ENCODE data around the gene ADK. TPM values are rescaled to one million over a fixed set of nuclear protein-coding genes. Genes with fewer than 3 reads are reported as not detected.

The ADK gene
- total and polyA plus RNA-seq, 2 donors (not counting 3 experiments of a cell fraction or from before 2014, with no cell fraction given): 11.7 to 46.5 TPM

- Histone ChIP-seq H3K9me1 (replicated peaks; ENCODE audit: control insufficient read depth, extremely low read depth, insufficient read depth, low read length) (no peaks in the 10 kb centered on the region), H4K20me1 (replicated peaks; ENCODE audit: control insufficient read depth, extremely low read depth, insufficient read depth, low read length) (no peaks in the 10 kb centered on the region), H3K4me3 (replicated peaks in 1 of 3; ENCODE audit: insufficient read depth in 1 of 3, low read depth in 1 of 3, low read length in 3 of 3) (no peak overlapping the region), H3K9me3 (replicated peaks; ENCODE audit: control insufficient read depth, insufficient read depth, low read length) (no peaks in the 10 kb centered on the region), H3K4me1 (ENCODE audit: control insufficient read depth, extremely low read depth, insufficient read depth, low read length) (no peaks in the 10 kb centered on the region), H3K4me2 (ENCODE audit: insufficient read depth, low read length) (no peak overlapping the region), H3K9ac (replicated peaks; ENCODE audit: extremely low read depth, insufficient read depth, low read length) (no peak overlapping the region), H2AFZ (ENCODE audit: low read depth, low read length) (no peak overlapping the region), H3K79me2 (ENCODE audit: control insufficient read depth, insufficient read depth, low read length) (no peaks in the 10 kb centered on the region), H3K36me3 (ENCODE audit: control insufficient read depth in 2 of 2, extremely low read depth in 1 of 2, insufficient read depth in 2 of 2, low read length in 2 of 2) (no peaks in the 10 kb centered on the region), H3K27ac (ENCODE audit: insufficient read depth, low read depth, low read length) (no peak overlapping the region), H3K27me3 (ENCODE audit: control insufficient read depth in 2 of 2, insufficient read depth in 2 of 2, low read length in 2 of 2) (no peaks in the 10 kb centered on the region)
- intact Hi-C loops (cut with micrococcal nuclease): no loop called here
- CTCF ChIA-PET: interaction anchor here (0.9 to 1.6 kb wide), 2 partner anchors 12 kb away, joined by 4 read pairs; no protein-coding TSS in a partner anchor
- DNase-seq (ENCODE audit: low read depth, low spot score) (no peak), FAIRE-seq (no peak)
- POLR2A ChIA-PET: interaction anchor here (0.6 kb wide), 2 partner anchors 29 to 375 kb away, joined by 6 read pairs; no protein-coding TSS in a partner anchor
- no TSS peak for BruUV-seq (replicated peaks)
- TF ChIP-seq GATA2 (IDR thresholded peaks at IDR 0.05; ENCODE audit: insufficient read depth, insufficient read length, low read depth, low read length) (no peak), POLR2A (IDR thresholded peaks at IDR 0.05; ENCODE audit: low read depth, low read length) (no peak), FOS (IDR thresholded peaks at IDR 0.05; ENCODE audit: borderline replicate concordance, insufficient read depth, low read length) (no peak), MAX (IDR thresholded peaks at IDR 0.05; ENCODE audit: insufficient read depth, insufficient read length) (no peak), CTCF (IDR thresholded peaks at IDR 0.05; ENCODE audit: extremely low read depth in 1 of 2, insufficient read depth in 1 of 2, low read depth in 1 of 2, low read length in 2 of 2) (no peak), MYC (IDR thresholded peaks at IDR 0.05; ENCODE audit: low read depth, low read length) (no peak), EZH2 (IDR thresholded peaks at IDR 0.05; ENCODE audit: borderline replicate concordance, low read depth, low read length, severe bottlenecking) (no peak), JUN (IDR thresholded peaks at IDR 0.05; ENCODE audit: borderline replicate concordance, insufficient read depth, insufficient read length, low read depth) (no peak), POLR2AphosphoS5 (IDR thresholded peaks at IDR 0.05; ENCODE audit: insufficient read depth, low read depth, low read length) (no peak)
- dilution Hi-C loops (cut with MboI; ENCODE audit: extremely low pct_ligation_motif_present, low sequenced_read_pairs): no loop called here
Measured at GRCh38 chr10:74677951-74678350, 526.9 kb downstream of the ADK start.

Data from endothelial cell of umbilical vein (primary cell).